Activated T-helper 1 cell treated with anti-CD3 and anti-CD28 coated beads, Interleukin-2, amount 50 U/mL, for 16 hours (primary cell): ENCODE results near the gene UBE2QL1.

Experiments
- DNase-seq, 2 donors: peaks; one replicate each; pipeline ENCODE4 v3.0.0-alpha.2; 2020; ENCODE audit warnings: low read depth in 1 of 2, low spot score in 1 of 2

Gene UBE2QL1

DNA sequence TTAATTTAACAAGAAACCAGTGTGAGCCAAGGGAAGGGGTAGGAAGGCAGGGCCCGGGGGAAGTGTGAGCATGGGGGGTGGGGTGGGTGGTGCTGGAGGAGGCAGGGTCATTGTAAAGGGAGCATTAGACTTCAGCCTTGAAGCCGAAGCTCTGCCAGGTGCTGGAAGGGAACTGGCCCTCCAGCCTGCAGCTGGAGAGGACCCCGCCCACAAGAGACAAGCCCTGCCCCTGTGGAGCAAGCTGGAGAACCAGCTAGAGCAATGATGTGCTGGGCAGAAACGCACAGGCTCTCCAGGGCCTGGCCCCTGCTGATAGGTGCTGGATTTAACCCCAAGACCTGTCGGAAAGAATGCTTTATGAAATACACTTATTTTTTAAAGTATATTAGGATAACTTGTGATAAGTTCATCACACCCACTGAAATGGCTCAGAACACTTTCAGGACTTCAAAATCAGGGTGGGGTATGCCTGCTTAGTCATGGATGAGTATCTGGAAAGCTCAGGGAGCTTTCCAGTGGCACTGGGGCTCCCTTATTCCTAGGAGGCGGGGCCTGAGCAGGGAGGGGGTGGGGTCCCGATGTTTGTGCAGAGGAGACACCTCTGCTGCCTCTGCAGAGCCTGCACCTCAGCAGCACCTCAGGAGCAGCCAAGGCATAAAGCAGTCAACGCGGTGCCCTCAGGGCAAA, 27.1 kb downstream of the UBE2QL1 start:
- DNase-seq: no peak

DNA sequence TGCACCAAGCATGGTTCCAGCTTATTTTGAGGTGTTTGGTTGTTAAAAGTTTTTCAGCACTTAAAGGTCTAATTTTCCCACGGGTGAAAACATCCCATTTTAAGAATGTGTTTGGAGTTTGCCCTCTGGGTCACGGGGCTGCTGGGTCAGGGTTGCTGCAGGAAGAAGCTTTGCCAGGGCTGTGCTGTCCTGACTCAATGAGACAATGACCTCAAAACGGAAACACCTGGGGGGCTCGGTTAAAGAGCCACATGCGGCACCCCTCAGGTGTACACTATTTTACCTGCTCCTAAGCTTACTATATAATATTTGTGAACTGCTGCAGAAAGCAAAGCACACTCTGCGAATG, 27.6 kb downstream of the UBE2QL1 start:
- no peak for DNase-seq

DNA sequence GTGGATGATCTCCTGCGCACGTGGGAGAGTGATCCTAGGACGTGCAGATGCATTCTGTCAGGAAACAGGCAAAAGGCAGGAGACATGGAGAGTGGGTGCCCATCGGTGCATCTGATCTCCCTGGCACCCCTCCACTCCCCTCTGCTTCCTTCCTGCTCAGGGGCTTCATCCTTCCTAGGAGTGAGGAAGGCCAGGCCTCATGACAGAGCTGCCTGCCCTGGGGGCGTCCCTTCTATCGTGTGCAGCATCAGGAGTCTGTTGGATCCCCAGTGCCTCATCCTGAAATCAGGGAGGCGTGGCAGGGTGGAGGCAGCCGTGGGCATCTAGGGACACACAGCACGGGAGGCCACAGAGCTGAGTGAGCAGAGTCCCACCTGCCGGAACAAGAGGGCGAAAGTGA, 30.1 kb downstream of the UBE2QL1 start:
- DNase-seq: no peak

DNA sequence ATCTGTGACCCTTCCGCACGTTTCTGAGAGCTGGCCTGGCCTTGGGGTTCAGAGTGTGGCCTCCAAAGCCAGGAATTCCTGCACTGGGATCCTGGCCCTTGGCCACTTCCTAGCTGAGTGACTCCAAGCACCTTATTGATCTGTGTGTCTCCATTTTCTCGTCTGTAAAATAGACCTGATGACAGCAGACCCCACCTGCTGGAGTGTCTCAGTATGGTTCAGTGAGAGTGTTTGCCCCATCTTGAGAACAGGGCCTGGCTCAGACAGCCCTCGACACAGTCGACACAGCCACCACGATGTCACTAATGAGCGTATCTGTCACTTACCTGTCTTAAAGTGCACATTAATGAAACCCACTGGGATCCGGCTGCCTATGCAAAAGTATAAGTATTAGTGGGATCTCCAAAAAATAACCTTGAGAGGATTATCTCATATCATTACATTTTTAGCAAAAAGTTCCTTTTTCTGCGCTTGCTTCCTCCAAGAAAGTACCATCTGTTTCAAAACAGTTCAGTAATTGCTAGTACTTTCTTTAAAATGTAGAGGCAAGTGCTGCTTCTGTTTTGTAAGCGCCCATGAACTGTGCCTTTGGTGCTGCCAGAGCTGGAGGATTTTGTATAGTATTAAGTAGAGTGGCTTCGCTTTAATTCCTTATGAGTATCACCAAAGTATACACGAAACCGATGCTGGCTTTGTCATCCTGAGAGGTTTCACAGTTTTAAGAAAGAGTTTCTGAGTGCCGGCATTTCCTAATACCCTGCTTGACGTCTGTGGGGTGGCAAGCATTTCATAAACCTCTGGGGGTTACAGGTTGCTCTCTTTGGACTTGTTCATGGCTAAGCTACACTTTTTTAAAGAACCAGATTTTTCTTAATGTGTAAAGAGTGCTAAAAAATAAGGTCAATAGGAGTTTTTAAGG, 31.7 kb downstream of the UBE2QL1 start:
- DNase-seq: no peak

DNA sequence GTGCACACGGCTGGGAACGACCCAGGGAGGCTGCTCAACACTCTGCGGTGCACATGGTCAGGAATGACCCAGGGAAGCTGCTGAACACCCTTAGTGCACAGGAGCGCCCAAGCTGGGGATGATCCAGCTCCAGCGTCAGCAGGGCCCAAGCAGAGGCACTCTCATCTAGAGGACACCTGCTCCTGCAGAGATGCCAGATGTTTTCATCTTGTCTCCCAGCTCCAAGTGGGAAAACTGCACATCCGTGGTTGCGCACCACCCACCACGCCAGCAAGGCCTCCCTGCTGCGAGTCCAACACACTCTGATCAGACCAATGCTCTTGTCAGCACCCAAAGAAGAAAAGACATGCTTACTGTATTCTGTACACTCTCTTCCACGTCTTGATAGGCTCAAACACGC, 34.1 kb downstream of the UBE2QL1 start:
- DNase-seq: no peak

DNA sequence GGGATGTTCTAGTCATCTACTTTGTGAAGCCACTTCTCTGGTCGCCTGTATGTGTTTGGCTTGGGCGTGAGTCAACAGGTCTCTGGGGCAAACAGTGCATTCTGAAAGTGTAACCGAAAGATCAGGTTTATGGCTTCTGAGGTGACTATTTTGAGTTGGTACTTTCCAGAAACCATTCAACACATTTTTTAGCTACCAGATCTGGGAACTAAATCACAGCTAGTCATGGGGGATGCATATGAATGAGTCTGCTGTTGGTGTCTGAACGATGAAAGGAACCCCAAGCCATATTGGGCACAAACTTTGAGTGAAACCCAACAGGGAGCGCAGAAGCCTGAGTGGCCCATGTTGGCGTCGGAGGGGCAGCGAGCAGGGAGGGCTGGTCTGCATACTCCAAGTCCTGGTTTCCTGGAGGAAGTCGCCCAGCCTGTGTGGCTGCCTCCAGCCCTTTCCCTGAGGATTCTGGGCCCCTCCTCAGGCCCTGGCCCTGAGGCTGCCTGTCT, 35.3 kb downstream of the UBE2QL1 start:
- no peak for DNase-seq

DNA sequence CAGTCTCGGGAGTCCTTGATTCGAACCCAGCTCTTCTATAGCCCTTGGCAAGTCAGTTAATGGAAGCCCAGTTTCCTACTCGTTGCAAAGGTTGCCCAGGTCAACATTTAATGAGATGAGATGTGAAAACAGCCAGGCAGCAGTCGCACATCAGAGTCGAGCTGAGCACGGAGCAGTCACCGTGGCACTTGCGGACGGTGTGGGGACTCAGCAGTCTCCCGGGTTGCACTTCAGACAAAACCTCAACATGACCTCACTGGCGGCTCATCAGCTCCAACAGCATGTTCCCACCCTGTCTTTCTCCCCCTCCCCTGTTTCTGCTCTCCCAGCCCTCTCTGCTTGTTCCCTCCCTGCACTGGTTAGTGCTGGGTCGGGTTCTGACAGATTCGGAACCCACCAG, 35.8 kb downstream of the UBE2QL1 start:
- no peak for DNase-seq

DNA sequence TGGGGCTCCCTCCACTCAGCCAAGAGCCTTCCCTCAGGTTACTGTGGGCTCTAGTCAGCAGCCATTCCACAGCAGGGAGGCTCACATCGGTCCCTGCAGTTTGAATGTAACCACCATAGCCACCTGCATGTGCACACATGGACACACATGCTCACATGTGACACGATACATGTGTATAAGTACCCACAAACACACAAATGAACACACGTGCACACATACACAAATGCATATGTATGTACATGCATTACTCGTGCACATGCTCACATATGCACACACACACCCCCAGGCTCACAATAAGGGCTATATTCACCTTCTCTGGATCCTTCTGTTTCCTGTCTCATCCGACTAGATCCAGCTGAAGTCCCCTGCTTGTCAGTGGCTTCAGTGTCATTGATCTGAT, 36.2 kb downstream of the UBE2QL1 start:
- no peak for DNase-seq

DNA sequence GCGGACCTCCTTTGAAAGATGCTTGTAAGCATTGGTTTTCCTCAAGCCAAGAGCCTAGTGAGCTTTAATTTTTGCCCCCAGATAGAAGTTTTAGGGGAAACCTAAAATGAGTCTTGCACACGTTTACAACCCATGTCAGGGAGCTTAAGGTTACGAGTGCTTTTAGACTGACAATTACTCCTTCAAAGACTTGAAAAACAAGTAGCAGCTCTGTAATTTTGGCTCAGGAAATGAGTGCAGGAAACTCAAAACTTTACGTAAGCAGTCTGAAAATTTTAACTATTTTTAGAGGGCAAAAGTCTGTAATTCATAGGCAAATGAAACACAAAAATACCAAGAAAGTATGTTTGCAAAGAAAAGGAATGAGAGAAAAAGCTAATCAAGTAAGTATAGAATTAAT, 36.8 kb downstream of the UBE2QL1 start:
- DNase-seq: no peak

DNA sequence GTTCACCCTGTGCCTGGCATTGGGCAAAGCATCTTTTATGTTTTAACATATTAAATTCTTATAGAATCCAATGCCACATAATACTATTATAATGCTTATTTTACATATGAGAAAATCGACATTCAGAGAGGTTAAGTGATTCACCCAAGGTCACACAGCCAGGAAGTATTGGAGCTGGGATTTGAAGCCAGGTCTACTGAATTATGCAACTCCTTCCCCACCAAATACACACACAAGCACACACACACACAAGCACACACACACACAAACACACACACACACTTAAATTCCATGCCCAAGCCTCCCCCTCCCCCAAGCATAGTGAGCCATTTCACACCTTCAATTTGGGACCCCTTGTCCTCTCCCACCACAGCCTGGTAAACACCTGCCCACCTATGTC, 37.4 kb downstream of the UBE2QL1 start:
- DNase-seq: no peak

DNA sequence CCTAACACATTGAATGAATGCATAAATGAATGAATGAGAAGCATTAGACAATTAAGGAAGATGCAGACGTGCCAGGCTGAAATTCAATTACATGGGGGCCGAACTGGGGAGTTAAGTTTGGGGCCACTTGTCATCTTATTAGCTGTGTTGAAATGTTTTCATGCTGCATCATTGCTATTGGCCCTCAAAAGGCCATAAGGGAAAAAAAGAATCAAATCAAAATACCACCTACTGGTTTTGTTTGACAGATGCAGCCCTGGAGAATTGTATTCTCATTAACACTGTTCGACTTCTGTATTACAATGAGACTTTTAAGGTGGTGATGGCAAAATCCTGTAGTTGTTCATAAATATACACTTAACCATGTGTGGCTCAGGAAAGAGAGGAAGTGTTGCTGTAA, 38.4 kb downstream of the UBE2QL1 start:
- no peak for DNase-seq

DNA sequence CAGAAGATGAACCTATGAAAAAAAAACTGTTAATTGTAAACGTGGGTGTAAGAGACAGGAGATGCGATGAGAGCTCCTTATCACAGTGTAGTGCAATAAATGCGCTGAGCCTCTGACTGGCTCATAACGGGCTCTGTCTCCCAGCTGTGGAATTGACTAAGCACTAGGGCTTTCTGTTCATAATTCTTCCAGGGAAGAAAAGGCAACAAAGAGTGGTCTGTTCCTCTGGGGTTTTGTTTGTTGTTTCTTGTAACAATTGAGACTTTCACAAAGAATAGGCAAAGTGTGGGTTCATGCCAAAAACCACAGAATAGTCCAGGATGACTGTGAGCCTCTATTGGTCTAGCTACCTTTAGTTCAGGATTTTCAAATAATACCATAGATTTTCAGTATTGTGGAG, 39.4 kb downstream of the UBE2QL1 start:
- no peak for DNase-seq

DNA sequence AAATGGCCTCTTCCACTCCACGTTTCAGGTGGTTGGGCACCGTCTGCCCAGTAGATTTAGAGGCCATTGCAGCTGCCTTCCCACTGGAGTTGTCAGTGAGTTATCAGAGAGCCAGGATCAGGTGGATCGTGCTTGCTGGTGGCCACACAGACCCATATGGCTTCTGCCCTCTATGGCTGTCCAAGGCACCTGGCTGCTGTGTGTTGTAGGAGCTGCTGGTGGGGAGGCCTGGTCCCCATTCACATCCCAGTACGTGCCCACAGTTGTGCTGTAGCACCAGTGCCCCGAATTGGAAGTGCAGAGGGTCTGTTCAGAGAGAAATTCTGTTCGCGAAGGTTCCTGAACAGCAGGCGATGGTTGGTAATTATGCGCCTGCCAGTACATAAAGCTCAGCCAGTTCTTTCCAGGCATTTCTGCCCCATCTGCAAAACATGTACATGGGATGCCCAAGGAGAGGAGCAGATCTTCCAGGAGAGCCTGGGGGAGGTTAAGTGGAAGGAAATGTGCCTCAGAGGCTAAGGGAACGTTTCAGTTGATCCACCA, 41.1 kb downstream of the UBE2QL1 start:
- no peak for DNase-seq

DNA sequence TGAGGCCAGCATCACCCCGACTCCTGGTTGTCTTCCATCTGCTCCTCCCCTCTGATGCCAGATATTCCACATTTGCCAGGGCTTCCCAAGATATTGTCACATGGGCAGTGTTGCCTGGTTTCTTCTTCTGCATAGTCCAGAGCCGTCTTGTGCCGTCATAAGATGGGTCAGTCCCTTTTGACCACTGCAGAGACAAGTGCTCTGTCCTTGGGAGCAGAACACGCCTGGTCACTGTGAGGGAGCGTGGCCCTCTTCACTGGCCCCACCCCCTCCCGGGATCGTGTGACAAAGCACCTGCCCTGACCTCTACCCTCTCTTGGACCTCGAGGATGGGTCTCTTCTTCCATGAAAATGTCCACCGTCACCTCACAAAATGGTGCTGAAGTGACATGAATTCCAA, 41.6 kb downstream of the UBE2QL1 start:
- no peak for DNase-seq

DNA sequence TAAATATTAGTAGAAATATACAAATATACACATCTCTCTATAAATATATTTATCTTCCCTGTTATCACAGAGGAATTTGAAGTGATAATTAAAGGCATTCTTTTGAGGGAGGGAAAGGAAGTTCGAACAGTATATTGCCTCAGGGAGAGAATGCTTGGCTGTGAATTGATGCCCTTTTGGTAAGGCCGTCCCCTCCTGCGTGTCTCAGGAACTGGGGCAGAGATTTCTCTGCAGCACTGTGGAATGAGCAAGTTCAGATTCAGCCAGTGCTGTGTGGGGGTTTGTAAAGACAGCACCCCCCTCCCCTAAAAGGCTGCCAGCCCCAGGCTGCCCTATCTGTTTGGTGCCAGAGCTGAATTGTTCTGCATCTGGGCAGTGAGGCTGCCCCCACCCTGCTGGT, 42.0 kb downstream of the UBE2QL1 start:
- no peak for DNase-seq

DNA sequence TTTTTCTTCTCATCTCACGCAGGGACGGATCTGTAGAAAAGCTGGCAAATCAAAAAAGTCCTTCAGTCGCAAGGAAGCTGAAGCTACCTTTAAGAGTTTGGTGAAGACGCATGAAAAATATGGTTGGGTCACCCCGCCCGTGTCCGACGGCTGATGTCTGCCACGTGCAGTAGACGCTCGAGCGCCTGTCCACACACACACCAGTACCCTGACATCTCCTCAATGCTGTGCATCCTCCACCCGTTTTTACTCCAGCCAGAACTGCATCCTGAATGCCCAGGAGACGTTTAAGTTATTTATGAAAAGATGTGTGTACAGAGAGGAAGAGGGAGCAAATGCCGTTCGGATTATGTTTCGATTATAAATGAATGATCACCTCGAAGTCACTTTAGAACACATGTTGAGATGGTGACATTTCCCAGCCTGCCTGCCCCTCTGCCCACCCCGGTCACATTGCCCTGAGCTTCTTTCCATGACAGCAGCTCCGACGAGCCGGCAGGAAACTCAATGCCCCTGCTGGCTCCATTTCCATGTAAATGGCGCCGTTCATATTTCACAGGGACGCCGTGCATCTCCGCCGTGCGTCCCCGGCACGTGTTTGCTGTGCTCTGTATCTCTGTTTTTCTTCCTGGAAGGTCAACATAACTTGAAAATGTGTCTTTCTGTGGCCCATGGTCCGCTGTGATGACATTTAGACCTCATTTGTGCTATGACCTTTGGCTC, 42.7 kb downstream of the UBE2QL1 start:
- DNase-seq: no peak

DNA sequence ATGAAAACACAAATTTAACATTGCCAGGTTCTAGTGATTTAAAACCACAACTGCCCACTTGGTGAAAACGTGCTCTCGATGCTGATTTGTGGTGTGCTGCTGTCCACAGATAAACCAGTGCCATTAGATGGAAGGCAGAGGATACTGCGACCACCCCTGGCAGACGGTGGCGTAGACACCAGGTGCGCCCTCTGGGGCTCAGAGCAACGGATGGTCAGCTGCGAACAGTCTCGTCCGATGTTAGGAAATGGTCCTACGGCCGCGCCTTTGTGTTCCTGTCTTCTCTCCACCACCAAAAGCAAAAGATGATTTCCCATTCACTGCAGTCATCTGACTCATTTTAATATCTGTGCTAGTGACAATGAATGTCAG, 43.2 kb downstream of the UBE2QL1 start:
- DNase-seq: no peak

DNA sequence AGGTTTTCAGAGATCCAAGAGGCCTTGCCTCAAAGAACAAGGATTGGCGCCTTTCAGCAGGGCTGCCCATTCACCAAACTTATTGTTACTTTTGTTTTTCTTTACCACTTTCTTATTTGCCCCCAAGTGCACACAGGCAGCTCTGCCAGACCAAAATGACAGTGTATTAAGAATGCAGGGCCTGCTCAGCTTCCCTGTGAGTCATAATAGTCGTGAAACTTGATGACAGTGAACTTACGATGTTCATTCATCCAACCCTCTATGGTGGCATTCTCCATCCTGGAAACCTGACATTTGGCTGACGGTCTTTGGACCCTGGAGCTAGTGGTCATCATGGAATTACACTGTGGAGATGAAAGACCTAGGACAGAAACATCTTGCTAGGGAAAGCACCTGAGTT, 44.3 kb downstream of the UBE2QL1 start:
- no peak for DNase-seq

DNA sequence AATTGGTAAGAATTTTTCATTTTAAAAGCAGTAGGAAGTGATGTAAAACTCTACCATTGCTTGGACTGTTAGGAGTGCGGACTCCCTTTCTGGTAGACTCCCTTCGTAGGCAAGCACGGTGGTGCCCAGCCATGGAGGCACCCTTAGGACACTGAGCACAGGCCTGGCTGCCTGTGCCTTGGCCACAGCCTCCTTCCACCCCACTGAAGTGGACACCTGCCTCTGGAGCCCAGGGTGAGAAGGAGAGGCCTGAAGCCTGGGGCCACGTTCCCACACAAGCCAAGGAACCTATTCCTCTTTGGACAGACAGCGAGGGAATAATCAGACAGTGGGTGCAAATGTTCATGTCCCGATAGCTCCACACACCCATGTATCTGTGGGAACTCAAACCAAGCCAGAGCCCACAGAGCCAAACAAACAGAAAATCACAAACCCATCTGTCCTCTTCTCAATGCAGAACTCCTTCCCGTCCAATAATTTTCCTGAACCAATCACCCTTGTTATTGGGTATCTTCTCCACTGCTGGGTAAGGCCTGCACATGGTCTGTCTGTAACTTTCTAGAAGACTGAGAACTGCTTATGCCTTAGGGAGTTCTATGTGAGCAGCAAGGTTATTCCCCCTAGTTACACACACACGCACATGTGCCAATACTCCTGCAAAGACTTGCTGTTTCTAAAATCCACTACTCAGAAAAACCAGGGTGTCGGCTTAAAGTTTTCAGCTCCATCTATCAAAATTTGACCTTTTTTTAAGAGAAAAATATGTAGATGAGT, 45.2 kb downstream of the UBE2QL1 start:
- no peak for DNase-seq

DNA sequence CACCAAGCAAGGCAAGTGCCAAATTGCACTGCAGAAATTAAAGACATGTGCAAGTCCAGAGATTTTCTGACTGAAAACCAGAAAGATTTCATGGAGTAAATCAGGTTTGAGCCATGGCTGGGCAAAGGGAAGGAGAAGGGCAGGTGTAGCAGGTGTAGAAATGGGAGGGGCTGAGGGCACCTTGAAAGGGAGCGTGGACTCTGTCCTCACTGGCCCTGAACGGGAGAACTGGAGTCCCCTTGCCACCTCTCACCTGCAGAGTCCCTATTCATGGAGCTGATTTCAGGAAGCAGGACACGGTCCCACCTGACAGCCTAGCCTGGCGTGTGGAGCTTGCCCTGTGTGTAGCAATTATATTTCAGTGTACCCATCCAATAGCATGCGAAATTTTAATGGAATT, 46.3 kb downstream of the UBE2QL1 start:
- DNase-seq: no peak
